ENCODE data around the gene SMARCA1. TPM values are rescaled to one million over a fixed set of nuclear protein-coding genes. Genes with fewer than 3 reads are reported as not detected.

SMARCA1 gene
- polyA plus RNA-seq, 3 donors = 0.03 to 0.13 TPM; not detected in 1

DNA sequence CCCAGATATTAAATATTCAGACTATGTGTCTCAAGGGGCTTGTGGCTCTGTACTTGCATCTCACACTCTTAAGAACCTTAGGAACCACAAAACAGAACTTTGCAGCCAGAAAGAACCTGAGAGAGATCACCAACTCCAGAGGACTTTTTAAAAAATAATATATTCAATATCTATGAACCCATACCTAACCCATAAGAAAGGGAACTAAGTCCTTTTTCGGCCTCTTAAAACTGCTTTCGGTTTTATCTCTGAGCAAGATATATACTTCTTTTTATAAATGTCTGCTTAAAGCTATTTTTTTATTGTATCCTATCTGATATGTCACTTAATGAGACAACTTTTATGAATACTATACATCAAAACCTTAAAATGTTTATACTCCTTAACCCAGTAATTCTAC lies 10.9 kb downstream of the SMARCA1 start:
- H3K9me3 ChIP-seq (replicated peaks in 1 of 2; ENCODE audit: control insufficient read depth in 1 of 2, insufficient read depth in 1 of 2, low read length in 2 of 2) = no peaks in the 10 kb centered on the region
- no peaks in the 10 kb centered on the region for H4K20me1 ChIP-seq (ENCODE audit: insufficient read depth, low read length)
- peaks cover 0 to 2% (median 0%) of the 10 kb centered on the region in 3 donors for H3K27me3 Mint-ChIP-seq (ENCODE audit: low read depth in 3 of 3)
- no peak overlapping the region for H3K27ac Mint-ChIP-seq
- H3K79me2 ChIP-seq (ENCODE audit: insufficient read depth, low read length) = no peaks in the 10 kb centered on the region
- H3K36me3 ChIP-seq (replicated peaks in 1 of 2; ENCODE audit: control insufficient read depth in 1 of 2, insufficient read depth in 2 of 2, low read length in 2 of 2) = no peaks in the 10 kb centered on the region
- H3K27ac ChIP-seq (ENCODE audit: low read depth in 1 of 2, low read length in 2 of 2) = no peak overlapping the region
- H3K4me2 ChIP-seq (replicated peaks; ENCODE audit: extremely low read depth, low read length, poor library complexity, severe bottlenecking) = no peak overlapping the region
- intact Hi-C loops (cut with micrococcal nuclease) = no loop called here
- no peaks in the 10 kb centered on the region for H3K4me1 ChIP-seq (ENCODE audit: control insufficient read depth in 1 of 2, insufficient read depth in 2 of 2, low read length in 2 of 2)
- H2AFZ ChIP-seq (ENCODE audit: insufficient read depth, low read depth, low read length, poor library complexity, severe bottlenecking) = no peak overlapping the region
- no peak overlapping the region for H3K4me3 ChIP-seq (replicated peaks in 1 of 3; ENCODE audit: low read depth in 2 of 3, low read length in 3 of 3)
- no peaks in the 10 kb centered on the region for H3K4me1 Mint-ChIP-seq
- no peaks in the 10 kb centered on the region for H3K36me3 Mint-ChIP-seq
- no CpG with 5 or more reads among the region's 2 CpGs for WGBS (ENCODE audit: insufficient coverage)
- no peak overlapping the region for H3K9ac ChIP-seq (ENCODE audit: insufficient read depth, low read length, poor library complexity, severe bottlenecking)
- H3K9me3 Mint-ChIP-seq = no peaks in the 10 kb centered on the region
- TF ChIP-seq, protein P1, sequence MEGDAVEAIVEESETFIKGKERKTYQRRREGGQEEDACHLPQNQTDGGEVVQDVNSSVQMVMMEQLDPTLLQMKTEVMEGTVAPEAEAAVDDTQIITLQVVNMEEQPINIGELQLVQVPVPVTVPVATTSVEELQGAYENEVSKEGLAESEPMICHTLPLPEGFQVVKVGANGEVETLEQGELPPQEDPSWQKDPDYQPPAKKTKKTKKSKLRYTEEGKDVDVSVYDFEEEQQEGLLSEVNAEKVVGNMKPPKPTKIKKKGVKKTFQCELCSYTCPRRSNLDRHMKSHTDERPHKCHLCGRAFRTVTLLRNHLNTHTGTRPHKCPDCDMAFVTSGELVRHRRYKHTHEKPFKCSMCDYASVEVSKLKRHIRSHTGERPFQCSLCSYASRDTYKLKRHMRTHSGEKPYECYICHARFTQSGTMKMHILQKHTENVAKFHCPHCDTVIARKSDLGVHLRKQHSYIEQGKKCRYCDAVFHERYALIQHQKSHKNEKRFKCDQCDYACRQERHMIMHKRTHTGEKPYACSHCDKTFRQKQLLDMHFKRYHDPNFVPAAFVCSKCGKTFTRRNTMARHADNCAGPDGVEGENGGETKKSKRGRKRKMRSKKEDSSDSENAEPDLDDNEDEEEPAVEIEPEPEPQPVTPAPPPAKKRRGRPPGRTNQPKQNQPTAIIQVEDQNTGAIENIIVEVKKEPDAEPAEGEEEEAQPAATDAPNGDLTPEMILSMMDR (IDR thresholded peaks at IDR 0.05) = no peak
- H3K27me3 ChIP-seq (ENCODE audit: control insufficient read depth in 2 of 2, insufficient read depth in 2 of 2, low read length in 2 of 2) = no peaks in the 10 kb centered on the region
- DNase-seq = no peak
- no peak overlapping the region for H3K4me3 Mint-ChIP-seq

DNA sequence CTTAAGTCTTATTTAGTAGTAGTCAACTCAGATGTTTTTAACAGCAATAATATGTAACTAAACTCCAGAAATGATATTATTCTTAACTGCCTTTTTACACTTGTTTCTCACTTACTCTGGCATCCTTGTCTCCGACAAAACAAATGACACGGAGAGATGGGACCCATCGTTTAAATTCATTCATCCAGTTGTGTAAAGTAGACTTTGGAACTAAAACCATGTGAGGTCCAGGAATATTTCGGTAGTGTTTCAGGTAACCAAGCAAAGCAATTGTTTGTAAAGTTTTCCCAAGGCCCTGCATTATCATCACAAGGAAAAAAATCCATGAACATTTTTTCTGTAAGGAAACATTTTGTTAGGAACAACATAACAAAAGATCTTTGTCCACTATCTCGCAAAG lies 11.6 kb downstream of the SMARCA1 start:
- no peak overlapping the region for H3K4me3 ChIP-seq (replicated peaks in 1 of 3; ENCODE audit: low read depth in 2 of 3, low read length in 3 of 3)
- H3K36me3 ChIP-seq (replicated peaks in 1 of 2; ENCODE audit: control insufficient read depth in 1 of 2, insufficient read depth in 2 of 2, low read length in 2 of 2) = no peaks in the 10 kb centered on the region
- H3K4me1 Mint-ChIP-seq = no peaks in the 10 kb centered on the region
- no peak overlapping the region for H3K9ac ChIP-seq (ENCODE audit: insufficient read depth, low read length, poor library complexity, severe bottlenecking)
- no peaks in the 10 kb centered on the region for H3K9me3 ChIP-seq (replicated peaks in 1 of 2; ENCODE audit: control insufficient read depth in 1 of 2, insufficient read depth in 1 of 2, low read length in 2 of 2)
- no peaks in the 10 kb centered on the region for H3K79me2 ChIP-seq (ENCODE audit: insufficient read depth, low read length)
- H3K4me1 ChIP-seq (ENCODE audit: control insufficient read depth in 1 of 2, insufficient read depth in 2 of 2, low read length in 2 of 2) = no peaks in the 10 kb centered on the region
- H3K36me3 Mint-ChIP-seq = no peaks in the 10 kb centered on the region
- H2AFZ ChIP-seq (ENCODE audit: insufficient read depth, low read depth, low read length, poor library complexity, severe bottlenecking) = no peak overlapping the region
- no peaks in the 10 kb centered on the region for H3K9me3 Mint-ChIP-seq
- TF ChIP-seq, protein P1 (IDR thresholded peaks at IDR 0.05) = no peak
- H3K27me3 ChIP-seq (ENCODE audit: control insufficient read depth in 2 of 2, insufficient read depth in 2 of 2, low read length in 2 of 2) = no peaks in the 10 kb centered on the region
- H3K4me3 Mint-ChIP-seq = no peak overlapping the region
- H4K20me1 ChIP-seq (ENCODE audit: insufficient read depth, low read length) = no peaks in the 10 kb centered on the region
- intact Hi-C loops (cut with micrococcal nuclease) = no loop called here
- no CpG with 5 or more reads among the region's 5 CpGs for WGBS (ENCODE audit: insufficient coverage)
- no peak for DNase-seq
- no peak overlapping the region for H3K27ac Mint-ChIP-seq
- H3K27ac ChIP-seq (ENCODE audit: low read depth in 1 of 2, low read length in 2 of 2) = no peak overlapping the region
- H3K27me3 Mint-ChIP-seq (ENCODE audit: low read depth in 3 of 3) = peaks cover 0 to 2% (median 0%) of the 10 kb centered on the region in 3 donors
- no peak overlapping the region for H3K4me2 ChIP-seq (replicated peaks; ENCODE audit: extremely low read depth, low read length, poor library complexity, severe bottlenecking)

Data from CD14-positive monocyte (primary cell).